GM12892 (cell line): Measurements from ENCODE around the gene SEPTIN12.

Experiments used
- POLR2A ChIP-seq: IDR thresholded peaks from 2 replicates; pipeline ENCODE4 v1.6.1; 2011; ENCODE audit warnings: low read depth, low read length, control low read depth
- POLR2AphosphoS5 ChIP-seq: IDR thresholded peaks from 2 replicates; pipeline ENCODE4 v1.6.1; 2011; ENCODE audit warnings: low read depth, low read length, control low read depth
- TAF1 ChIP-seq: IDR thresholded peaks from 2 replicates; pipeline ENCODE4 v1.6.1; 2011; ENCODE audit warnings: low read depth, mild to moderate bottlenecking, control low read depth, low read length, borderline replicate concordance

DNA sequence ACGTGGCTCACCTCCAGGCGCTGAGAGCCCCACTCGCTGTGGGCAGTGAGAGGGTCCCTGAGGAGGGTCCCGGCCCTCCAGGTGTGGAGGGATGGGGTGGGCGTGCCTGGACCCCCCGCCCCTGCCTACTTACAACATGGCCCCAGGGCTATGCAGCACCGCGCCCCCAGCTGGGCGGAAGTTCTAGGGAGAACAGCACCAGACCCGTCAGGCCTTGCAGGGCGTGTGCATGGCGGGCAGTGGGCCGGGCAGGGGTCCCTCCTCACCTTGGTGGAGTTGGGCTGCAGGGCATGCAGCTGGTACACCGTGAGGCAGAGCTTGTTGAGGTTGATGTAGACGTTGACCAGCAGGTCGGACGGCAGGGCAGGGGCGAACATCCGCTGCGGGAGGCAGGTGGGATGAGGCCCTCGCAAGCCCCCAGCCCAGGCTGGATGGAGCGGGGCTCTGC lies 9.7 kb upstream of the SEPTIN12 start:
- TF ChIP-seq POLR2A (no peak), POLR2AphosphoS5 (no peak), TAF1 (no peak)
